ENCODE data around the gene DPEP2NB. TPM values are rescaled to one million over a fixed set of nuclear protein-coding genes. Genes with fewer than 3 reads are reported as not detected.
"Not testable (repeated sequence)": the region's sequence is repeated elsewhere in the genome, so short reads cannot be mapped to it uniquely, and the experiment has no call there.

DPEP2NB gene, protein sequence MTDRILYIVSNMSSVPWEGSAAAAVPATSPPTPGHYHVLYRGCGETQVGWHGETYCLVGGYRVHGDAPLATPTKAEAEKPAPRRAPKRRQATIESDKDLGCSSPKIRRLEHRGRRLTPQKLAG
- total RNA-seq = not detected
- long read RNA-seq = 0 reads

DNA sequence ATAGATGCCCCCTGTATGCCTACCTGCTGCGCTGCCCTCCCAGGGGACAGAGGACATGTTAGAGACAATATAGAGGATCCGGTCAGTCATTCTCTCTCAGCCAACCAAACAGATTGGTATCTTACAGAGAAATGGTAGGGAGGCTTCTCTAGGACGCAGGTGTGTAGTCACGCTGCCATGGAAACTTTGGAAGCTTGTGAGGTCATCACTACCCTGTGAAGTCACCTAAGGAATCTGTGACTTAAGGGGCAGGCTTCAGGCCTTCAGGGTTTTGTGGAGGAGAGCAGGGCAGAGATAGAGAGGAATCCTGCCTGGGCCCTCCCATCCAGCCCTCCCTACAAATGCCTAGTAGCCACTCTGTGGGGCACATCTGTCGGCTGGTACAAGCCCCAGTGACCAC is at the start of gene DPEP2NB:
TSS of gene DPEP2NB (minus strand) at position 231 of the 400 bp plus-strand sequence. CDS start at position 90, 141 bp downstream.
- ATAC-seq (no peak), DNase-seq (no peak)
- intact Hi-C loops (cut with micrococcal nuclease) = no loop called here

DNA sequence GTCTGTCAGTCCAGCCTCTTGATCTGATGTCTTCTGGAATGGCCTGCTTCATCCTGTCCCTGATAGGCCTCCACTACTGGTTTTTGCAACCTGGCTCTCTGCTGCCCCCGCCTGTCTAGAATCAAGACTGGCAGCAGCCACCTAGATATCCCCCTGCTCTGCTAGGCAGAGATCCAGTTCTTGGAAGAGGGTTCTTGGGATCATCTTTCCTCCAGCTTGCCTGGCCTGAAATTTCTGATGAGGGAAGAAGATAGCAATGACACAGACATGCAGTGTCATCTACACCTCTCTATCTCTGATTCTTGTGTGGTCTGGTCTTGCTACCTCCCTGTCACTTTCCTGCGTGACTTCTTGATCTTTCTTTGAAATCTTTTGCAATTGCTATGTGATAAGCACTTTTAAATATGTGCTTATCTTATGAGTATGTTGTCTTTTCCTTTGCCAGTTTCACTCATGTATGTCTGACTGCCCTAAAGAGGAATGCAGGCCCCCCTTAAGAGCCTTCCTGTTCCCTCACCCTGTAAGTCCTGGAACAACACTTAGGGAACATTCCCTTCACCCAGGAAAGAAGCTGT is 49.2 kb upstream of the DPEP2NB start:
- ATAC-seq = peak; percentile 75
- intact Hi-C loops (cut with micrococcal nuclease) = no loop called here

DNA sequence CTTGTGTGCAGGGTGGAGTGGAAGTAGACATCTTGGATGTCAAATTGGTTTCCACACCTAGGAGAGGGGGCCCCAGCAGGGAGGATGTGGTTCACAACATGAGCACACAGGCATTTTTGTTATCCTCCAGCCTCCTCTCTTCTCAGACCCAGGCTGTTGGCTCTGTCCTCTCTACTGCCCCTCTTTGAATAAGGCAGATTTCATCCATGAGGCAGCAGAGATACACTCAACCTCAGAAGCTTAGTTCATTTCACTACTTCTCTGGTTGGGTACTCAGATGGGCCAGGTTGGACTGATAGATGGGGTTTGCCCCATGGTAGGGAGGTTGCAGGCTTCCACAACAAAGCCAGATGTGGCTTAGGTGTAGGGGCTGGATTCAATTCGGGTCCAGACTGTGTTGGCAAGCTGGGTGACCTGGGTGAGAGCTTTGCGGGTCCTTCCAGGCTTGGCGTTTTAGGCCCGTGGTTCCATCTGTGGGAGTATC is 47.2 kb upstream of the DPEP2NB start:
- no peak for DNase-seq
- intact Hi-C loops (cut with micrococcal nuclease) = no loop called here

More for the DNA sequence above, 49.2 kb upstream of the DPEP2NB start:
- peak; percentile 76 for DNase-seq

DNA sequence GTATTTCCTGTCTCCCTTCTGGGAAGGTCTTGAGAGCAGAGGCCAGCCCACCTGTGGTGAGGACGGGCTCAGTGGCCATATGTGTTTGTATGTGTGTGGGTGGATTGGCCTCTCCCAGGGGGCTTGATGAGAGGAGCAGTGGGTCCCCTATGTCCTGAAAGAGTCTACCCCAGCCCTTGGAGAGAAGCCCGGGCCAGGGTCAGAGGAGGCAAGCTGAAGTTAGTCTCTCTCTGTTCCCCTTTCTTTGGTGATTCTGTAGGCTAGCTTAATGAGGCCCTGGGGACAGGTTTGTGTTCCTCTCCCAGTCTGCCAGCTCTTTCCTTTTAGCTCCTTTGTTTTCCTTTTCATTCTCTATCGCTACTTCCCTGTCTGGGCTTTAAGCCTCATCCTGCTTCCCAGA is 45.7 kb upstream of the DPEP2NB start:
- ATAC-seq = no peak
- intact Hi-C loops (cut with micrococcal nuclease) = no loop called here
- DNase-seq = no peak

More for the DNA sequence above, 47.2 kb upstream of the DPEP2NB start:
- no peak for ATAC-seq

DNA sequence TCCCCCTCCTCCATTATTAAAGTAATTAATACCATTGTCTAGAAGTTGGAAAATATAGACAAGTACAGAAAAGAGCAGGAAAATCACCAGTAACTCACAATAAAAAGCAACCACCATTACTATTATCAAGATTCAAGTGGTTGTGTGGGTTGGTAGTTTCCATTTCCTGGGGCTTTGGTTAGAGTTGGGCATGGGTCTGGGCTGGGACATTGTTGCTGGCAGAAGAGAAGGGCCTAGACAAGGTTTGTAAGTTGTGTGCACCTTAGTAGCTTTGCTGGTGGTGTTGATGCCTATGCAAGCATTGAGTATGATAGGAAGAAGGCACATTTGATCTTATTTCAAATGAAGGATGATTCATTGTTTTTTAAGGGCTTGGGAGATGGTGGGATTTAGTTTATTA is 44.1 kb upstream of the DPEP2NB start:
- no peak for DNase-seq
- intact Hi-C loops (cut with micrococcal nuclease) = no loop called here
- no peak for ATAC-seq

DNA sequence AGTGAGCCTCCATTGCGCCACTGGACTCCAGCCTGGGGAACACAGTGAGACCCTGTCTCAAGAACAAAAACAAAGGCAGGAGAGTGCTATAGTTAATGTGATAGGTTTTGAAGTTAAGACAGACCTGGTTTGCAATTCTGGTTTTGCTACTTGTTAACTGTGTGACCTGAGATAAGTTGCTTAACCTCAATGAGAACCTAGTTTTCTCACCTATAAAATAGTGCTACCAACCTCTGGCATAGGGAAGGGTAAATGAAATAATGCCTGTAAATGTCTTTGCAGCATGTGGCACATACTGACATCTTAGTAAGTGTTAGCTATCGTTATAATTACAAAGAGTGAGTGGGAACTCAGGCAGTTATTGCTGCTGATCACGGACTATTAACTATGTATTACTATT is 39.7 kb upstream of the DPEP2NB start:
- ATAC-seq = no peak
- no peak for DNase-seq
- intact Hi-C loops (cut with micrococcal nuclease) = no loop called here

DNA sequence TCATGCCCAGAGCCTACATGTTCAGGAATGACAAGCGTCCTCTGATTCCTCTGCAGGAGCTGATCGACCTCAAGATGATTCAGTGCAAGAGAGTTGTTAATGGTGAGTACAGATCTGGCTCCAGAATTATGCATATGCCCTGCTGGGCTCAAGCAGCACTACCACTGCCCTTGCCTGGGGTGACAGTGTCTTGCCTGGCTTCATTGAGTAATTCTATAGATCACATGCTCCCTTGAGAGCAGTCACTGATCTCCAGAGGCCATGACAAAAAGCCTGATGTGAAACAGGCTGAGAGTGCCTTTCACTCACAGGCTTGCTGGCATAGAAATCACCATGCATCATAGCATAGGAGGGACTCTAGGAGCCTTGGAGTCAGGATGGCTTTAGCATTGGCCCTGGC is 33.7 kb upstream of the DPEP2NB start:
- intact Hi-C loops (cut with micrococcal nuclease) = no loop called here
- DNase-seq = no peak
- no peak for ATAC-seq

DNA sequence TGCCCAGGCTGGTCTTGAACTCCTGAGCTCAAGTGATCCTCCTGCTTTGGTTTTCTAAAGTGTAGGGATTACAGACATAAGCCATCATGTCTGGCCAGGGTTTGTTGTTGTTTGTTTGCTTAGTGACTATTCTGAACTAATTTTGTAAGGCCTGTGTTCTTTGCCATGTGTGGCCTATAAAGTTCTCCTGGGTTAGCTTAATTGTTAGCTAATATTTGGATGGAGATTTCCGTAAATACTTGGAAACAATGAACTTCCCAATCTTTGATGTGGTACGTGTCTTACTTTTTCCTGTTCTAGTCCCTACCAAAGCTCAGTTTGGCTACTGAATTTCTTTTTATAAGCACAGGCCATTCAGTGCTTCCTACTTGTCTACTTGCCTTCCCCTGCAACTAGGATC is 32.3 kb upstream of the DPEP2NB start:
- no peak for ATAC-seq
- DNase-seq = no peak
- intact Hi-C loops (cut with micrococcal nuclease) = no loop called here

DNA sequence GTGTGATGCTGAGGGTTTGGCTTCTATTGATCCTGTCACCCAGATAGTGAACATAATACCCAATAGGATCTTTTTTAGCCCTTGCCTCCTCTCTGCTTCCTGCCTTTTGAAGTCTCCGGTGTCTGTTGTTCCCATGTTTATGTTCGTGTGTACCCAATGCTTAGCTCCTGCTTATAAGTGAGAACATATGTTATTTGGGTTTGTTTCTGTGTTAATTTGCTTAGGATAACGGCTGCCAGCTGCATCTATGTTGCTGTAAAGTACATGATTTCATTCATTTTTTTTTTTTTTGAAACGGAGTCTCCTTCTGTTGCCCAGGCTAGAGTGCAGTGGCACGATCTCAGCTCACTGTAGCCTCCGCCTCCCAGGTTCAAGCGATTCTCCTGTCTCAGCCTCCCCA is 30.4 kb upstream of the DPEP2NB start:
- no peak for DNase-seq

DNA sequence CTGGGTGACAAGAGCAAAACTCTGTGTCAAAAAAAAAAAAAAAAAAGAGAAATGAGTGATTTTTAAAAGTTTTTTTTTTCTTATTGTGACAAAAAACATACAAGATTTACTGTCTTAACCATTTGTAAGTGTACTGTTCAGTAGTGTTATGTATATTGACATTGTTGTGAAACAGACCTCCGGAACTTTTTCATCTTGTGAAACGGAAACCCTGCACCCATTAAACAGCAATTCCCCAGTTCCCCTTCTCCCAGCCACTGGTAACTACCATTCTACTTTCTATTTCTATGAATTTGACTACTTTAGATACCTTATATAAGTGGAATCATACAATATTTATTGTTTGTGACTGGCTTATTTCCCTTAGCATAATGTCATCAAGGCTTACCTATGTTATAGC is 26.1 kb upstream of the DPEP2NB start:
- ATAC-seq (peak; percentile 44), DNase-seq (no peak)
- intact Hi-C loops (cut with micrococcal nuclease) = no loop called here

More for the DNA sequence above, 30.4 kb upstream of the DPEP2NB start:
- no peak for ATAC-seq
- intact Hi-C loops (cut with micrococcal nuclease) = no loop called here

DNA sequence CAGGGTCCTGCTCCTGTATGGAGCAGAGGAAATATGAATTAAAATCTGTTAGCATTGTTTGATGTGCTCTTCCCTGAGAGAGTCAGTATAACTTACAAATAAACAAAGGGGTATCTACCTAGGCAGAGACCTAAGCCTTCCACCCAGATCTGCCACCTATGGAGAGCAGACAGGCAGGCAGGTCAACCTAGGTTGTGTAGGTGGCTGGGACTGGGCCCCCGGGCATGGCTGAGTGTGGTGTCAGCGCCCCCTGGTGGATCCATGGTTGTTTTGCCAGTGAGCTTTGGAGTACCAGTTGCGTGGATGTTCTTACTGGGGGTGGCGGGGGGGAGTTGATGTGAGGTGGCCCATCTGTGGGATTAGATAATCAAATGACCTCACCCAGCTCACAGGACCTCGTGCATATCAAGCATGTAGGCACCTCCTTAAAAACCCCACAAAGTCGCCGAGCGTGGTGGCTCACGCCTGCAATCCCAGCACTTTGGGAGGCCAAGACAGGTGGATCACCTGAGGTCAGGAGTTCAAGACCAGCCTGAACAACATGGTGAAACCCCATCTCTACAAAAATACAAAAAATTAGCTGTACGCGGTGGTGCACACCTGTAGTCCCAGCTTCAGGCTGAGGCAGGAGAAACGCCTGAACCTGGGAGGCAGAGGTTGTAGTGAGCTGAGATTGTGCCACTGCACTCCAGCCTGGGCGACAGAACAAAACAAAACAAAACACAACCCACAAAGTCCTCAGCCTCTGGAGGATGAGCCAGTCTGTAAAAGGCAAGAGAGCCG is 25.0 kb upstream of the DPEP2NB start:
- DNase-seq = peak; percentile 89
- peak; percentile 96 for ATAC-seq
- intact Hi-C loops (cut with micrococcal nuclease) = no loop called here

DNA sequence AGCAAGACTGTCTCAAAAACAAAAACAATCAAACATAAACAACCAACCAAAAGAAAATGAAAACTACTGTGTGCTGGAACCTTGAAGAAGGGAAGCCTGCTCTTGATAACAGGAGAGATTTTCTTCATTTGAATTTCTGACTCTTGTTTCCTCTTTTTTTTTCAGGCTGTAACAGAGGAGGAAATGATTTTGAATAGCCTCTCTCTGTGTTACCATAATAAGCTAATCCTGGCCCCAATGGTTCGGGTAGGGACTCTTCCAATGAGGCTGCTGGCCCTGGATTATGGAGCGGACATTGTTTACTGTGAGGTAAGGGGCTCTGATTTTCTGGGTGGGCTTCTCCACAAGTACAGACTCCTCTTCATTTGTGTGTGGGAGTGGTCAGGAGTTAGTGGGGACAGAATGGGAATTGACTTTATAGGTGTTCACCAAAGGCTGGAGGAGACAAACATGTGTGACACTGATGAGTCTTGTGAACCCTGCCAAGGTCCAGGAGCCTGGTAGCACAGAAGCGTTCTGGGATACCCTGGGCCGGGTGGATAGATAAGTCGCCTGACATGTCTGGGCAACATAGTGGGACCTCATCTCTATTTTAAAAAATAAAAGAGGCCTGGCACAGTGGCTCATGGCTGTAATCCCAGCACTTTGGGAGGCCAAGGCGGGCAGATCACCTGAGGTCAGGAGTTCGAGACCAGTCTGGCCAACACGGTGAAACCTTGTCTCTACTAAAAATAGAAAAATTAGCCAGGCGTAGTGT is 22.3 kb upstream of the DPEP2NB start:
- DNase-seq = no peak
- ATAC-seq = no peak
- intact Hi-C loops (cut with micrococcal nuclease) = no loop called here

DNA sequence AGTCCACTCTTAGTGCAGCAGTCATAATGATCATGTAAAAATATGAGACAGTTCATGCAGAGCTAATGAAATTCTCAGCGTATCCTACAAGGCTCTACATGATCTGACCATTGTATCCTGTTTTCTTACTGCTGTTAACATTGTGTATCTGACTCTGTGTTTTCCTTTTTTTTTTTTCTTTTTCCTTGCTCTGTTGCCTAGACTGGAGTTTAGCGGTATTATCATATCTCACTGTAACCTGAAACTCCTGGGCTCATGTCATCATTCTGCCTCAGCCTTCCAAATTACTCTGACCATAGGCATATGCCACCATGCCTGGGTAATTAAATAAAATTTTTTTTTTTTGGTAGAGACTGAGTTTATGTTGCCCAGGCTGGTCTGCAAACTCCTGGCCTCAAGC is 19.5 kb upstream of the DPEP2NB start:
- intact Hi-C loops (cut with micrococcal nuclease) = no loop called here
- DNase-seq = no peak
- ATAC-seq = no peak

DNA sequence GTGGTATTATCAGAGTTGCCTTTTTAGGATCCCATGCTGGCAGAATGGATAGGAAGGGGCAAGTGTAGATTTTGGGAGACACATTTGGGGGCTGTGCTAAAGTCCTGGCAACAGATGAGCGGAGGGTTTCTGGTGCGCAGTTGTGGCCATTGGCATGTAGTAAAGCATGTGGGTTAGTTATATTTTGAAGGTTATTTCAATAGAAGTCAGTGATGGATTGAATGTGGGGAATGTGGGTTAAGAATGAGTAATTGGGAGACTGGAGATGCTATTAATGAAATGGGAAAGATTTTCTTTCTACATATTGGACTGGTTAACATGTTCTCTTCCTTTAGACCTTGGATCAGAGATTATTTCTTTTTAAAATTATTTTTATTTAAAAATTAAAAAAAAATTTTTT is 17.4 kb upstream of the DPEP2NB start:
- ATAC-seq = no peak
- DNase-seq = no peak
- intact Hi-C loops (cut with micrococcal nuclease) = no loop called here

DNA sequence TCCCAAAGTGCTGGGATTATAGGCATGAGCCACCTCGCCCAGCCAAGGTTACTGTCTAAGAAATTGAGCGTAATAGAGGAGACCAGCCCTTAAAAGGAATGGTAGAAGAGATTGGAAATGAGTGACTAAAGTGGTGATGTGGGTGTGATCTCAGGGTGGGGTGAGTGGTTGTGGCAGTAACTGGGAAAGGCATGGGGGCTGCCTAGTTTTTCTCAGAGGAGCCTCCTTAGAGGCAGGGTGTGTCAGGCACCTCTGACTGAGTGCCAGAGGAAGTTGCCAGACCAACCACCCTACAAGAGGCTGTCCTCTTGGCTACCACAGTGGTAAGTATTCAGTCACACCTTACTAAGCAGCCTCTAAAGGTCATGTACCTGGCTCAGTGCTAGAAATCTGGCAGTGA is 16.2 kb upstream of the DPEP2NB start:
- intact Hi-C loops (cut with micrococcal nuclease) = no loop called here
- DNase-seq = no peak
- ATAC-seq = no peak

DNA sequence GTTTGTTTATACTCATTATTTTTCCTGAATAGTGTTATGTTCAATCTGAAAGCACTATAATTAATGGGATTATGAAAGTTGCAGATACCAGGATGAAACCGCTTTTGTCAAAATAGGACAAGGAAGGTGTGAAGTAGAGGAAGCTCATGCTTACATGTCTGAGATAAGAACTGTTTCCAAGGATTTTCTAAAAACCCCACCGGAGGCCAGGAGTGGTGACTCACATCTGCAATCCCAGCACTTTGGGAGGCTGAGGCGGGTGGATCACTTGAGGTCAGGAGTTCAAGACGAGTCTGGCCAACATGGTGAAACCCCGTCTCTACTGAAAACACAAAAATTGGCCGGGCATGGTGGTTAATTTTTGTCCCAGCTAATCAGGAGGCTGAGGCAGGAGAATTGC is 14.4 kb upstream of the DPEP2NB start:
- ATAC-seq; intact Hi-C loops (cut with micrococcal nuclease); DNase-seq: not testable (repeated sequence)

DNA sequence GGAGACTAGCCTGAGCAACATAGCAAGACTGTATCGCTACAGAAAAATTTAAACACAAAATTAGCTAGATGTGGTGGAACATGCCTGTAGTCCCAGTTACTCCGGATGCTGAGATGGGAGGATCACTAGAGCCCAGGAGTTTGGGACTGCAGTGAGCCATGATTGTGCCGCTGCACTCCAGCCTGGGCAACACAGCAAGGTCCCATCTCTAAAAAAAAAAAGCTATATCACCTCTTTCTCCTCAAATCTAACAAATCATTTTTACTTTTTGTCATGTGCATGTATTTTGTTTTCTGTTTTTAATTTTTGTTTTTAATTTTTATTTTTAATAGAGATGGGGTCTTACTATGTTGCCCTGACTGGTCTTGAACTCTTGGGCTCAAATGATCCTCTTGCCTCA is 13.3 kb upstream of the DPEP2NB start:
- no peak for DNase-seq
- ATAC-seq = no peak
- intact Hi-C loops (cut with micrococcal nuclease) = no loop called here

DNA sequence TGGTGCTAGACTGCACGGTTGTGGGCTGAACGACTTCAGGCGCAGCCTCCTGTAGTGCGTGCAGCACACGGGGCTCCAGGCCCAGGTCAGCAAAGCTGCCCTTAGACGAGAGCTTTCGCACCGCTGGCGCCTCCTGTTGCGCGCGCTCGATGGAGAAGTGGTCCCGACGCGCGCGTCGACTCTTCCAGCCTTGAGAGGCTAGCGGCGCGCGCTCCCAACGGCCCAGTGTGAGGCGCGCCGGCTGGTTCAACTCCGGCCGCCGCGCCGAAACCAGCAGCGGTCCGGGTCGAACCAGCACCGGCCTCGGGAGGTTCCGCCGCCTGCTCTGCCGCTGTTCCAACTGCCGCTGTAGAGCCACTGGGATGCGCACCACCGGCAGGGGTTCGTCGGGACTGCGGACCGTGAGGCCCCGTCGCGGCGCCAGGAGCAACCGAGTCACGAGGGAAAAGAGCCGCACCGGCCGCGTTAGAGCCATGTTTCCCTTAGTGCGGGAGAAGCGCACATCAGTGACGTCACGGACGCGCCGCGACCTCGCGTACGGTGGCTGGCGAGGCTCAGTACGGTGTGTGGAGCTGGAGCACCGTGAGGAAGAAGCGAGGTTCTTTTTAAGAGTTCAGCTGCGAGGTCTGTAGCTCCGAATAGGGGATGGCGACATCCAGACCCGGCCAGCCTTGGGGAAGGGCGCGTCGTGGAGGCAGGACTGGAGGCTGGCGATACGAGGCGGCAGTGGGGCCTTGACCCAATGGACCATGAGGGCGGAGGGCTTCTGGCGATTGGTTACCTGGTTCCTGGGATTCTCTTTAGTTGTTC is 7.2 kb upstream of the DPEP2NB start, which contains the start of the genes DDX28 and DUS2:
TSS of gene DDX28 (minus strand) at position 505 of the 810 bp plus-strand sequence. CDS start at position 475, 30 bp downstream.
TSS of gene DUS2 (plus strand) at position 557 of the 810 bp plus-strand sequence. CDS start 14,740 bp downstream, outside the sequence.
- intact Hi-C loops (cut with micrococcal nuclease) = no loop called here
- peak; percentile 98 for ATAC-seq

DNA sequence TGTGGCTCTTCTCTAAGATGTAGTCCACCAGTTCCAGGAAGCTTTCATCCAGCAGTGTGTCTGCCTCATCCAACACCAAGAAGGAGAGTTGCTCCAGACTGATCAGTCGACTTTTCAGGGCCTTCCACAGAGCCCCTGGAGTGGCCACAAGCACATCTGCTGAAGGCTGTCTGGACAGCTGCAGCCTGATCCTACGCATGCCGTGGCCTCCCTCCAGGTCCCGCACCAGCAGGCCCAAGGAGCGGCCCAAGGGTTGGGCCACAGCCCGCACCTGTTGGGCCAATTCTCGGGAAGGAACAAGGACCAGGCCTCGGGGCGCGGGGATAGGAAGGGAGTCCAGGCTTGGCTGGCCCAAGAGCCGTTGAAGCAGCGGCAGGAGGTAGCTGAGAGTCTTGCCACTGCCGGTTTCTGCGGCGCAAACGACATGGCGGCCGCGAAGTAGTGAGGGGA is 6.6 kb upstream of the DPEP2NB start:
- intact Hi-C loops (cut with micrococcal nuclease) = no loop called here
- ATAC-seq = peak; percentile 6
- no peak for DNase-seq

More for the DNA sequence above, 7.2 kb upstream of the DPEP2NB start, which contains the start of the genes DDX28 and DUS2:
- DNase-seq = peak; percentile 96

Measured in left ventricle myocardium superior (tissue), 1 donor.